GM06990 (cell line): ENCODE data around the gene IL1RL2.

Experiments
- DNase-seq: peaks from one replicate; pipeline ENCODE4 v3.0.0-alpha.2; 2011; ENCODE audit not compliant: insufficient read length; ENCODE audit errors: extremely low read depth
- H3K27me3 ChIP-seq: replicated peaks from 2 replicates; pipeline ENCODE4 v1.6.0; 2011; ENCODE audit warnings: low read length; ENCODE audit not compliant: control insufficient read depth, insufficient read depth
- H3K36me3 ChIP-seq: 2 replicates; pipeline ENCODE4 v1.5.1; 2011; ENCODE audit warnings: low read length; ENCODE audit not compliant: control insufficient read depth, insufficient read depth
- H3K4me3 ChIP-seq: replicated peaks from 2 replicates; pipeline ENCODE4 v1.5.1; 2011; ENCODE audit warnings: low read depth, mild to moderate bottlenecking, control low read depth, low read length
- TF ChIP-seq, protein P1 (sequence below): IDR thresholded peaks from 2 replicates; pipeline ENCODE4 v1.5.1; 2011; ENCODE audit warnings: low read length, control low read depth, mild to moderate bottlenecking, inconsistent platforms; ENCODE audit not compliant: insufficient read depth, poor library complexity, severe bottlenecking

The IL1RL2 gene

DNA sequence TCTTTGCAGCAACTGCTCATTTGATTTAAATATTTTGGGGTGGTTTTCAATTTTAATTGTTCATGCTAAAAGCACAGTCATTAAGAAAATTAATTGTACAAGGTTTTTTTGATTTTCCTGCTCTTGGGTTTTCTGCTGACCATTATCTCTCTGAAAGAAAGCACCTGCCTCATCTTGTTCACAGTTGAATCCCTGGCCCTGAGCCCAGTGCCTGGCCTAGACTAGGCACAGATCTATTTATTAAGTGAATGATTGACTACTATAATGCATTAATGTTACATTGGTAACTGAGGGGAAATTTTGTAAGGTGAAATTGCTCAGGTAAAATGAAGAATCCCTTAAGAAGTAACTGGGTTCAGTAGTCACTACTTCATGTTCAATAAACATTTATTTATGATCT lies 22.0 kb downstream of the IL1RL2 start:
- H3K36me3 ChIP-seq, result no peaks in the 10 kb centered on the region
- TF ChIP-seq, protein P1, sequence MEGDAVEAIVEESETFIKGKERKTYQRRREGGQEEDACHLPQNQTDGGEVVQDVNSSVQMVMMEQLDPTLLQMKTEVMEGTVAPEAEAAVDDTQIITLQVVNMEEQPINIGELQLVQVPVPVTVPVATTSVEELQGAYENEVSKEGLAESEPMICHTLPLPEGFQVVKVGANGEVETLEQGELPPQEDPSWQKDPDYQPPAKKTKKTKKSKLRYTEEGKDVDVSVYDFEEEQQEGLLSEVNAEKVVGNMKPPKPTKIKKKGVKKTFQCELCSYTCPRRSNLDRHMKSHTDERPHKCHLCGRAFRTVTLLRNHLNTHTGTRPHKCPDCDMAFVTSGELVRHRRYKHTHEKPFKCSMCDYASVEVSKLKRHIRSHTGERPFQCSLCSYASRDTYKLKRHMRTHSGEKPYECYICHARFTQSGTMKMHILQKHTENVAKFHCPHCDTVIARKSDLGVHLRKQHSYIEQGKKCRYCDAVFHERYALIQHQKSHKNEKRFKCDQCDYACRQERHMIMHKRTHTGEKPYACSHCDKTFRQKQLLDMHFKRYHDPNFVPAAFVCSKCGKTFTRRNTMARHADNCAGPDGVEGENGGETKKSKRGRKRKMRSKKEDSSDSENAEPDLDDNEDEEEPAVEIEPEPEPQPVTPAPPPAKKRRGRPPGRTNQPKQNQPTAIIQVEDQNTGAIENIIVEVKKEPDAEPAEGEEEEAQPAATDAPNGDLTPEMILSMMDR, result no peak

DNA sequence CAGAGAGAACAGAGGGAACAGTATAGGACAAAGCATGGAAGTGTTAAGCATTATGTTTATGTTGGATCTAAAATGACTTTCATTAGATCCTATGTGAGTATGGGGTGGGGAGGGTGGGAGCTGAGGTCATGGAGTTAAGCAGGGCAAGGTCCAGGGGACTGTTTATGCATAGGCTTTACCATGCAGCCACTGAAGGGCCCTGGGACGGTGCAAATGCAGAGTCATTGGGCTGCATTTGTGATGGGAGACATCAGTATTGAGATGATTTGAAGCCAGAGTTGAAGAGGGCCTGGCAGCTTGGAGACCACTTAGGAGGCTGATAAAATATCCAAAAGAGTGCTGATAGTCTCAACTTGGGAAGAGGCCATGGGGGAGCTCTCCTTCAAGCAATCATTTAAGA lies 22.7 kb downstream of the IL1RL2 start:
- no peaks in the 10 kb centered on the region for H3K36me3 ChIP-seq
- DNase-seq, result no peak
- no peak overlapping the region for H3K4me3 ChIP-seq
- TF ChIP-seq, protein P1, result no peak
- H3K27me3 ChIP-seq, result no peaks in the 10 kb centered on the region

More for the DNA sequence above, 22.0 kb downstream of the IL1RL2 start:
- DNase-seq, result no peak
- H3K4me3 ChIP-seq, result no peak overlapping the region
- no peaks in the 10 kb centered on the region for H3K27me3 ChIP-seq

DNA sequence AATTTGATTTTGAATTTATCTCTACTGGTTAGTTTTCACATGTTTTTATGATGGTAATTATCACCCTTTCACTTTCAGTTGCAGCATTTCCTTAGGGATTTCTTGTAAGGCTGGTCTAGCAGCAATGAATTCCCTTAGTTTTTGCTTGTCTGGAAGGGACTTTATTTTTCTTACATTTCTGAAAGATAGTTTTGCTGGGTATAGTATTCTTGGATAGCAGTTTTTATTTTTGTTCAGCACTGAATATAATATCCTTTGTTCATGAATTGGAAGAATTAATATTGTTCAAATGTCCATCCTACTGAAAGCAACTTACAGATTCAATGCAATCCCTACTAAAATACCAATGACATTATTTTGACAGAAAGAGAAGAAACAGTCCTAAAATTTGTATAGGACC lies 30.2 kb downstream of the IL1RL2 start:
- TF ChIP-seq, protein P1, result no peak
- no peaks in the 10 kb centered on the region for H3K27me3 ChIP-seq
- no peaks in the 10 kb centered on the region for H3K36me3 ChIP-seq
- H3K4me3 ChIP-seq, result no peak overlapping the region
- DNase-seq, result no peak

DNA sequence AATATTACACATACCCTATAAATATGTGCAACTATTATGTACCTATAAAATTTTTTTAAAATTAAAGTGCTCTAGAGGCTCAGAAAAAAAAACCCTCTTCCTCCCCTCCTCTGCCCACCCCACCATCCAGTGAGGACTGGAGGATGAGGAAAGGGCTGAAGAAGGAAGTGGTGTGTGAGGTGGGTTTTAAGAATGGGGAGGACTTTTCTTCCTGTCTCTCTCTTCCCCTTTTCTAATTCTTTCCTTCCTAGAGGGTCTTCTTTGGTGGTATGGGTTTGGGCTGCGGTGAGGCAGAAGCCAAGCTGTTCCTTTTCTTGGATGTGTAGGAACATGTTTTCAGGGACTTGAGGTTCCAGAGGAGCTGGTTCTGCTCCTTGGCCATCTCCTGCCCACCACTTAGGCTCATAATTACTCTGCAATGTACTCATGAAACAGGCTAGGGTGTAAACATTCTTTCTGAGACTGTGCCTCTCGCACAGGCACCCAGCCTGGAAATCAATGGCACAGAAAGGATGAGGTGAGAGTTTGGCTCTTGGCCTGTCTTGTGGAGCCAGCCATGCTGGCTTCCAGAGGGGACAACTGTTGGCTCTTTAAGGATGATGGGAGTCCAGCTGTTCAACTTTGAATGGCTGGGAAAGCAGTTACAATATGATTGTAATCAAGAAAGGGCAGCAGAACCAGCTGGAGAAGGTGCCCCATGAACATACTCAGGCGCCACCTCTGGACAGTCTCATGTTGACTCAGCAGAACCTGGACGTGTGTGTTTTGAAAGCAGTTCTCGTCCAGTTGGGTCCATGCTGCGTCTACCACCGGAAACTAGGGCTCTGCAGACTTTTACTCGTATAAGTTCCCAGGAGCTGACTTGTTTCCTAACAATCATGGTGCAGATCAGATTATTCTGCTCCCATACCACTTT lies 38.3 kb downstream of the IL1RL2 start:
- no peak for DNase-seq
- no peaks in the 10 kb centered on the region for H3K36me3 ChIP-seq
- TF ChIP-seq, protein P1, result no peak
- no peak overlapping the region for H3K4me3 ChIP-seq
- no peaks in the 10 kb centered on the region for H3K27me3 ChIP-seq

DNA sequence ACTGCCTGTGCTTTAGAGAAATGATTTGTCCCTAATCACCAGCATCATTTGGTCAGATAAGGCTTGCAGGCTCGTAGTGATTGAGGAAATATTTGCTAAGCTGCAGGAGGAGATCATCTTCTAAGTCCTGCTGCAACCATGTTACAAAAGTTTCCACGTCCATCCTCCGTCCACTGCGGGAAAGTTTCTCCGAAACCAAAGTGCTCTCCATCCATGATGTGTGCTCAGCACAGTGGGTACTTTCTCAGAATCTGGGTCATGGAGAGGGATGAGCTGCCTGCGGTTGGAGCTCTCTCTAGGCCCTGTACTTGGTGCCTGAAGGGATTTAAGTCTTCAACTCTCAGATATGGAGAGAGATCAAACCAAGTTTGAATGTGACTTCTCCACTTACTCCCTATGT lies 39.3 kb downstream of the IL1RL2 start:
- no peaks in the 10 kb centered on the region for H3K36me3 ChIP-seq
- DNase-seq, result no peak
- H3K27me3 ChIP-seq, result no peaks in the 10 kb centered on the region
- TF ChIP-seq, protein P1, result no peak
- H3K4me3 ChIP-seq, result no peak overlapping the region
